GM19463 (cell line): ENCODE measurements around the gene URB1.

Source experiments
- ATAC-seq: cut with Tn5 transposase; IDR thresholded peaks from one replicate; pipeline ENCODE4 v1.9.1; 2021; ENCODE audit warnings: mild to moderate bottlenecking, moderate library complexity; ENCODE audit not compliant: unreplicated experiment

The URB1 gene

GRCh38 chr21:32347351-32347750 is 45.5 kb downstream of the URB1 start:
- ATAC-seq: no peak

GRCh38 chr21:32346951-32347350 is 45.9 kb downstream of the URB1 start:
- ATAC-seq: no peak

GRCh38 chr21:32340863-32341848 is 51.7 kb downstream of the URB1 start:
- ATAC-seq: no peak

DNA sequence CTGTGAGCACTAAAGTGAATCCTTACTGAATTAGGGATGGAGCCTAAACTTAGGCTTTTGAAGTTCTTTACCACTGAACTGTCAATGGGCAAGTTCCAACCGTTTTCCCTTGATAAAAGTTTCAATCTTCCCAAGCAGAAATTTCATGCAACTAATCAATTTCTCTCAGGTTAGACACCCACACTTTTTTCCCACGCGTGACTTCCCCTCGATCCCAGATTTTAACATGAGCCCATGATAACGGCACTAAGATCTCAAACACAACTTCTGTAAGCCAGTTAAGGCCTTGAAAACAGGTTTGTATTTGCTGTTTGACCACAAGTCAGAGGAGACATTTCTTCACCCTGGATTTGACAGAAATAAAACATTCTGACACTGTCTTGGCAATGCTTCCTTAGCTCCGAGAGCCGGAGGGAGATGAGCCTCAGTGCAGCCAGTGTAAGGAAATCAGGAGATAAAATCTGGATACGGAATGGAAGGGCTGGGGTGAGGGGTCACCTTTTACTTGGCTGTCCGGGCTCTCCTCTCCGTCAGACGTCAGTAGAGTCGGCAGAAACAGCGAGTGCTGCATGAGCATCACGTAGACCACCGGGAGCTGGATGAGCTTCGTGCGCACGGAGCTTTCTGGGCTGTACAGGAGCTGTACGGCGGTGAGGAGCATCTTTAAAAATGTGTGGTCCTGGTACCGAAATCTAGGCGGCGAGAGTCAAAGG is 54.4 kb downstream of the URB1 start:
- no peak for ATAC-seq

- ATAC-seq: no peak
Measured at GRCh38 chr21:32337206-32337605, 55.6 kb downstream of the URB1 start.

GRCh38 chr21:32336711-32337110 is 56.1 kb downstream of the URB1 start:
- ATAC-seq: no peak

DNA sequence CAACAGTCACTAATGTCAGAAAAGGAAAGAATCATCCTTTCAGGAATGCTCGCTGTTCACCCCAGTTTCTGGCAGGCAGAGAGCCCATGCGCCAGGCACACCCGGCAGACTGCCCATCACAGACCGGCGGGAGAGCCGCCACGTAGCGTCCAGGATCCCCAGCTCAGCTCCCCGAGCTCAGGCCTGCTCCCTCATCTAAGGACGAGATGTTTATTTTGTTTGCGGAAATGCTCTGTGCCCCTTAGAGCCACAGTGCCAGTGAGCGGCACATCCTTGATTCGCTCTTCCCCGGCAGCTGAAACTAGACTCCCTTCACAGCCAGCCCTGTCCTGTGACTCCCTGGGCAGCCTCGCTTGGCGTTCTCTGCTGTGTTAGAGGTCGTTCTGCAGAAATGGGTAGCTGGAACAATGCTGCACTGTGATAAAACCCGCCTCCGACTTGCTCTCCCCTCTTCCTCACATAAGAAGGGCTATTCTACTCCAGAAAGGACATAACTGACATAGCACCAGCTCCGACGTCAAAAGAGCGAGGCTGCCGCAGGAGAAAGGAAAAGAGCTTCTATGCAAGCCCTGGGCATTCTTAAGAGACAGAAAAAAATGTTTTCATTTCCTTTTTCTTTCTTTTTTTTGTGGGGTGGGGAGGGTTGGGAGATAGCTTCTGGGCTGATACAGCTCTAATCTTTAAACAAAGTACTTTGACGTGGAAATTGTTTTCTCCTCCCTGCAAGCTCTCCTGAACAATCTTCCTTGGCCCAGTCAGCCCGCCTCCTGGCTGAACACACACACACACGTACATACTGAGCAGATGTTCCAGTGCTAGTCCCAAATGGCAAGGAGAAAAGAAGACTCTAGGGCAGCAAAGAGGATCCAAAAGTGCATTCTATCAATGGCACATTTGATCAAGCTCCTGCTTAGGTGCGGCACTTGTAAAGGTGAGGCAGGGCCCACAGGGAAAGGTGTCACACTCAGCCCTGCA is 56.9 kb downstream of the URB1 start:
- ATAC-seq: no peak

DNA sequence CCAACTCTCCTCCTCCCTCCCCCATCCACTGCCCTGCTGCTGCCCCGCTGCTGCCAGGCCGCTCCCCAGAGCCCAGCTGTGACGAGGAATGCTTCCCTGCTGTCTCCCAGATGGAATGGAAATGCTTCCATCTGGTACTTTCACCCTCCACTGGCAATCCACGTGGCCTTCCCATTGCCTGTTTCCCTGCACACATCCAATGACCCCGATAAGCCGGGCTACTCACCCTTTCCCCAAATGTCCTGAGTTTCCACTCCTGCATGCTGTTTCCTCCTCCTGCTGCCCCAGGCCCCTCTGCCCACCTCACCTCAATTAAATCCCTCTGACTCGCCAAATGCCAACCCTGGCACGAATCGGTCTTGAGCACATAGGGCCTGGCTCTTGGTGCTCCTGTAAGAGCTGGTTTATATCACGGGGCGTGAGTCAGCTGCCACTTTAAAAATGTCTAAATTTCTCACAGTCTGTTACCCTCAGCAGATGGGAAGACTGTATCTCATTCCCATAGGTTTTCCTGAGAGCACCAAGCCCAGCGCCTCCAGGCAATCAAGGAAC is 57.8 kb downstream of the URB1 start:
- no peak for ATAC-seq

DNA sequence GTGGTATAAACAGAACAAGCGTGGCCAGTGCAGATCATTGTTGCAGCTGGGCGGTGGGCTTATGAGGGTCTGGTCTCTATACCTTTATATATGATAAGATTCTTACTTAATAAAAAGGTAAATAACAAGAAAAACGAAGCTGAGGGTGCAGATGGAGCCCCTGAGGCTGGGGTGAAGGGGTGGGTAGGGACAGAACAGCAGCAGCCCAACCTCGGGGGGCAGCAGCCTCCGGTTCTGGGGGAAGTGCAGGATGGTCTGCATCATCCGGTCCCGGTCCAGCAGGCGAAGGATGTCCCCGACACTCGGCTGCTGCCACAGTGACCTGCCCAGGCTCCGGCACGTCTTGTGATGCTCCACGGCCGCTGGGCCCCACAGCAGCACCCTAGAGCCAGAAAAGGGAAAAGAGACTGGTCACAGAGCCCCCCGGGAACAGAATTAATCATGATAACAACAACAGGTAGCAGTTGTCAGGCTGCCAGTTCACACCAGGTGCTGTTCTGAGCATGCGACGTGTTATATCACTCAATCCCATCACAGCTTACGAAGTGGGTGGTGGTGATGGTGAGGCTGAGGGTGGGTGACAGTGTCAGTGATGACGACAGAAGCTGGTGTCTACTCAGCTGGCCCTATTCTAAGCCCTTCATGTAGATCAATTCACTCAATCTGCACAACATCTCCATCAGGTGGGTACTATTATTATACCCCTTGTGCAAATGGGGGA is 58.7 kb downstream of the URB1 start:
- ATAC-seq: no peak

- ATAC-seq: no peak
Measured at GRCh38 chr21:32332463-32332951, 60.3 kb downstream of the URB1 start.

GRCh38 chr21:32331444-32332305 is 61.1 kb downstream of the URB1 start:
- no peak for ATAC-seq

GRCh38 chr21:32330784-32331311 is 62.0 kb downstream of the URB1 start:
- no peak for ATAC-seq

GRCh38 chr21:32329776-32330175 is 63.0 kb downstream of the URB1 start:
- no peak for ATAC-seq

GRCh38 chr21:32329331-32329730 is 63.5 kb downstream of the URB1 start:
- no peak for ATAC-seq

DNA sequence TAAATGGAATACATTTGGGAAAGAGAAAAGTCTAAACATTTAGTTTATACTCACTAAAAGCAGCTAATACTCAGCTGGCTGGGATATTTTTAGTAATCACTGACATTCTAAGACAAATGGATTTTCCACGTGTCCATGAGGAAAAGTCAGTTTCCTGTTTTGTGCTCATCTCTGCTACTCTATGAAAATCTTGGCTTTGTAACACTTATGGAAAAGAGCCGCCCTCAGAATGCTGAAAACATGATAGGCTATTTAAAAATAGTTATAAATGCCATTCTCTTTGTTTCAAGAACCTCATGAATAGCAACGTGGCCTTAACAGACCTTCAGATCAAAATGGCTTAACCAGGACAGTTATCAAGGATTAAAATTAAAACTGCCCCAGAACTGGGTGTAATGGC is 64.2 kb downstream of the URB1 start:
- no peak for ATAC-seq

- ATAC-seq: no peak
Measured at GRCh38 chr21:32325706-32326105, 67.1 kb downstream of the URB1 start.

- no peak for ATAC-seq
Measured at GRCh38 chr21:32322676-32323075, 70.1 kb downstream of the URB1 start.

GRCh38 chr21:32322103-32322502 is 70.7 kb downstream of the URB1 start:
- no peak for ATAC-seq

- no peak for ATAC-seq
Measured at GRCh38 chr21:32321480-32321879, 71.3 kb downstream of the URB1 start.
